Activated B cell treated with CpG ODN at 0.5 μM for 24 hours (primary cell): ENCODE measurements around the gene PFKFB4. TPM values are rescaled to one million over a fixed set of nuclear protein-coding genes. Genes with fewer than 3 reads are reported as not detected.

Experiments
- ATAC-seq: fragments of 200-7000 bp; cut with Tn5 transposase; one replicate; pipeline ENCODE4 v1.10.0; 2021; ENCODE audit warnings: low read depth, mild to moderate bottlenecking, moderate library complexity
- CTCF ChIA-PET: fragments of 350-600 bp; sonication (Branson Sonifier 250); formaldehyde crosslinking; loops from one replicate; lab custom pipeline; 2021; ENCODE audit warnings: antibody characterized with exemption; lab: Charles Lee
- POLR2A ChIA-PET: fragments of 350-600 bp; sonication (Branson Sonifier 250); formaldehyde crosslinking; loops from one replicate; lab custom pipeline; 2021; ENCODE audit warnings: antibody characterized with exemption; lab: Charles Lee
- DNase-seq: peaks from one replicate; pipeline ENCODE4 v3.0.0; 2022
- H3K27ac Mint-ChIP-seq: one replicate; pipeline ENCODE4 v1.8.0; 2020; ENCODE audit warnings: mixed read lengths
- H3K27me3 Mint-ChIP-seq: one replicate; pipeline ENCODE4 v1.8.0; 2021; ENCODE audit warnings: mixed read lengths
- H3K36me3 Mint-ChIP-seq: one replicate; pipeline ENCODE4 v1.8.0; 2021; ENCODE audit warnings: low read depth, mixed read lengths
- H3K4me1 Mint-ChIP-seq: one replicate; pipeline ENCODE4 v1.8.0; 2021; ENCODE audit warnings: mixed read lengths
- H3K4me3 Mint-ChIP-seq: one replicate; pipeline ENCODE4 v1.8.0; 2020; ENCODE audit warnings: mild to moderate bottlenecking, mixed read lengths
- H3K9me3 Mint-ChIP-seq: one replicate; pipeline ENCODE4 v1.8.0; 2020; ENCODE audit warnings: mixed read lengths
- CTCF ChIP-seq: fragments of 200-600 bp; IDR thresholded peaks from one replicate; pipeline ENCODE4 v1.8.0; 2022; ENCODE audit warnings: antibody characterized with exemption, mild to moderate bottlenecking
- intact Hi-C: fragments of 100-400 bp; cut with micrococcal nuclease; formaldehyde crosslinking; loops from one replicate; pipeline ENCODE4 v1.15.1; 2024
- total RNA-seq: library from RNA; stranded (reverse); gene quantifications from 2 replicates; pipeline ENCODE4 v1.2.3, GENCODE V29; 2022

Gene PFKFB4
- total RNA-seq, 1 donor from 2014 or later, result 3.2 TPM

GRCh38 chr3:48591886-48592518 is 35.4 kb upstream of the PFKFB4 start:
- Mint-ChIP-seq H3K4me1 (peaks cover 14% of the 10 kb centered on the region), H3K9me3 (no peaks in the 10 kb centered on the region), H3K36me3 (peaks cover under 1% of the 10 kb centered on the region), H3K27ac (no peak overlapping the region), H3K4me3 (no peak overlapping the region), H3K27me3 (peaks cover 45% of the 10 kb centered on the region)
- intact Hi-C loops, result no loop called here
- no peak for ATAC-seq
- CTCF ChIA-PET, result no interaction called here
- TF ChIP-seq CTCF, result no peak
- no peak for DNase-seq
- POLR2A ChIA-PET, result no interaction called here

GRCh38 chr3:48591436-48591835 is 34.8 kb upstream of the PFKFB4 start:
- CTCF ChIA-PET, result no interaction called here
- Mint-ChIP-seq H3K27me3 (peaks cover 47% of the 10 kb centered on the region), H3K36me3 (no peaks in the 10 kb centered on the region), H3K9me3 (no peaks in the 10 kb centered on the region), H3K27ac (no peak overlapping the region), H3K4me3 (no peak overlapping the region), H3K4me1 (peaks cover 14% of the 10 kb centered on the region)
- POLR2A ChIA-PET, result no interaction called here
- no peak for ATAC-seq
- no peak for TF ChIP-seq CTCF
- no peak for DNase-seq
- intact Hi-C loops, result no loop called here

- intact Hi-C loops, result no loop called here
- ATAC-seq (no peak), DNase-seq (no peak)
- no peak overlapping the region for H3K4me3 Mint-ChIP-seq
- H3K4me1 Mint-ChIP-seq, result no peaks in the 10 kb centered on the region
- ChIA-PET CTCF (no interaction called here), POLR2A (interaction anchor here (0.6 kb wide), 1 partner anchor 94 kb away, joined by 6 read pairs; no protein-coding TSS in a partner anchor)
- no peak for TF ChIP-seq CTCF
- no peak overlapping the region for H3K27ac Mint-ChIP-seq
- no peaks in the 10 kb centered on the region for H3K9me3 Mint-ChIP-seq
- no peaks in the 10 kb centered on the region for H3K36me3 Mint-ChIP-seq
- H3K27me3 Mint-ChIP-seq, result peaks cover 37% of the 10 kb centered on the region
Measured at GRCh38 chr3:48588230-48588629, 31.6 kb upstream of the PFKFB4 start.

GRCh38 chr3:48587686-48588085 is 31.1 kb upstream of the PFKFB4 start:
- H3K36me3 Mint-ChIP-seq, result no peaks in the 10 kb centered on the region
- CTCF ChIA-PET, result no interaction called here
- POLR2A ChIA-PET, result no interaction called here
- no peak overlapping the region for H3K4me3 Mint-ChIP-seq
- no peak overlapping the region for H3K27ac Mint-ChIP-seq
- no peak for TF ChIP-seq CTCF
- H3K9me3 Mint-ChIP-seq, result no peaks in the 10 kb centered on the region
- peaks cover 32% of the 10 kb centered on the region for H3K27me3 Mint-ChIP-seq
- no peaks in the 10 kb centered on the region for H3K4me1 Mint-ChIP-seq
- intact Hi-C loops, result no loop called here
- DNase-seq, result no peak
- no peak for ATAC-seq

- Mint-ChIP-seq H3K27me3 (peaks cover 26% of the 10 kb centered on the region), H3K4me1 (no peaks in the 10 kb centered on the region), H3K4me3 (no peak overlapping the region), H3K9me3 (no peaks in the 10 kb centered on the region), H3K27ac (no peak overlapping the region), H3K36me3 (no peaks in the 10 kb centered on the region)
- TF ChIP-seq CTCF, result no peak
- ChIA-PET CTCF (no interaction called here), POLR2A (no interaction called here)
- intact Hi-C loops, result no loop called here
- DNase-seq, result no peak
- ATAC-seq, result no peak
Measured at GRCh38 chr3:48585411-48585810, 28.8 kb upstream of the PFKFB4 start.
